HCT116 (cell line): ENCODE measurements around the gene FMN1. TPM values are rescaled to one million over a fixed set of nuclear protein-coding genes. Genes with fewer than 3 reads are reported as not detected.

Experiments used
- ATAC-seq: fragments of 200-7000 bp; cut with Tn5 transposase; 2 replicates; pipeline ENCODE4 v1.9.1; 2020; ENCODE audit warnings: mild to moderate bottlenecking, moderate library complexity
- BruUV-seq: library from RNA; stranded (reverse); fragments of 400-500 nt; replicated peaks from 2 replicates; lab custom pipeline; 2021; lab: Mats Ljungman, UMichigan
- CTCF ChIA-PET: fragments of 300-600 bp; sonication (Branson Sonifier 250); formaldehyde crosslinking; loops from one replicate; lab custom pipeline; 2021; ENCODE audit warnings: antibody characterized with exemption; lab: Charles Lee
- POLR2A ChIA-PET: fragments of 300-600, 350-600 bp; sonication (Branson Sonifier 250); formaldehyde crosslinking; loops from one replicate; lab custom pipeline; 2021; ENCODE audit warnings: antibody characterized with exemption; lab: Charles Lee
- RAD21 ChIA-PET, 2 experiments: fragments of 300-600 bp; sonication (Branson Sonifier 250); formaldehyde crosslinking; loops; one replicate each; lab custom pipeline; 2023; ENCODE audit warnings: low total read pairs in 2 of 2; ENCODE audit not compliant: uncharacterized antibody in 2 of 2, unreplicated experiment in 2 of 2, low non-redundant PET in 1 of 2; lab: Charles Lee
- DNase-seq: peaks from one replicate; pipeline ENCODE4 v3.0.0-alpha.2; 2010; ENCODE audit warnings: low read depth, low spot score
- H2AFZ ChIP-seq: fragments of 200-600 bp; shearing (Covaris generic), sonication (generic); 2 replicates; pipeline ENCODE4 v1.6.1; 2017; ENCODE audit warnings: low read depth, mixed run types, mixed read lengths, antibody characterized with exemption, low read length; ENCODE audit not compliant: poor library complexity, severe bottlenecking
- H3K27ac ChIP-seq: 2 replicates; pipeline ENCODE4 v1.5.1; 2012; ENCODE audit warnings: low read depth, low read length
- H3K27me3 ChIP-seq: fragments of 200-600 bp; sonication (generic); 2 replicates; pipeline ENCODE4 v1.6.1; 2016; ENCODE audit warnings: mixed run types, low read length, mixed read lengths; ENCODE audit not compliant: insufficient read depth
- H3K36me3 ChIP-seq, 2 experiments: fragments of 200-500 bp in 1 of 2; fragments of 200-600 bp in 1 of 2; sonication (Bioruptor generic) in 1 of 2; sonication (generic) in 1 of 2; 2 replicates each; pipeline versions ENCODE4 v1.5.1 to v1.6.1; 2014 to 2016; ENCODE audit warnings: low read length in 2 of 2, inconsistent platforms in 1 of 2, mixed read lengths in 1 of 2, mixed run types in 1 of 2; ENCODE audit not compliant: insufficient read depth in 2 of 2, control insufficient read depth in 1 of 2
- H3K4me1 ChIP-seq, 2 experiments: fragments of 200-600 bp in 1 of 2; sonication (generic) in 1 of 2; 2 replicates each; pipeline versions ENCODE4 v1.5.1 to v1.6.1; 2012 to 2017; ENCODE audit warnings: low read length in 2 of 2, inconsistent platforms in 1 of 2, mild to moderate bottlenecking in 1 of 2, mixed read lengths in 1 of 2, mixed run types in 1 of 2, moderate library complexity in 1 of 2; ENCODE audit not compliant: insufficient read depth in 2 of 2, control insufficient read depth in 1 of 2
- H3K4me2 ChIP-seq: fragments of 200-600 bp; sonication (generic); 2 replicates; pipeline ENCODE4 v1.6.1; 2017; ENCODE audit warnings: mixed run types, low read length, mixed read lengths
- H3K4me3 ChIP-seq, 2 experiments: fragments of 200-600 bp in 1 of 2; sonication (generic) in 1 of 2; replicated peaks in 1 of 2; 2 replicates each; pipeline ENCODE4 v1.5.1; 2011 to 2016; ENCODE audit warnings: low read length in 2 of 2, control low read depth in 1 of 2, low read depth in 1 of 2, mild to moderate bottlenecking in 1 of 2, mixed read lengths in 1 of 2, mixed run types in 1 of 2
- H3K79me2 ChIP-seq: fragments of 200-600 bp; sonication (generic); 2 replicates; pipeline ENCODE4 v1.6.1; 2017; ENCODE audit warnings: mild to moderate bottlenecking, mixed run types, low read length, moderate library complexity, mixed read lengths; ENCODE audit not compliant: insufficient read depth
- H3K9ac ChIP-seq: fragments of 200-600 bp; sonication (generic); 2 replicates; pipeline ENCODE4 v1.6.1; 2016; ENCODE audit warnings: low read length, mixed read lengths
- H3K9me2 ChIP-seq: fragments of 200-600 bp; sonication (generic), shearing (Covaris generic); 2 replicates; pipeline ENCODE4 v1.6.1; 2017; ENCODE audit warnings: mixed run types, mild to moderate bottlenecking, moderate library complexity; ENCODE audit not compliant: insufficient read depth
- H3K9me3 ChIP-seq, 2 experiments: fragments of 200-500 bp in 1 of 2; fragments of 200-600 bp in 1 of 2; sonication (Bioruptor generic) in 1 of 2; sonication (generic) in 1 of 2; 2 replicates each; pipeline ENCODE4 v1.6.1; 2014 to 2017; ENCODE audit warnings: low read length in 2 of 2, mixed read lengths in 2 of 2, inconsistent platforms in 1 of 2, low read depth in 1 of 2, mild to moderate bottlenecking in 1 of 2, mixed run types in 1 of 2, moderate library complexity in 1 of 2; ENCODE audit not compliant: control insufficient read depth in 1 of 2, insufficient read depth in 1 of 2
- H4K20me1 ChIP-seq: fragments of 200-600 bp; sonication (generic), shearing (Covaris generic); 2 replicates; pipeline ENCODE4 v1.6.1; 2017; ENCODE audit warnings: mixed run types, mild to moderate bottlenecking, moderate library complexity; ENCODE audit not compliant: insufficient read depth
- CBX3 ChIP-seq: IDR thresholded peaks from 2 replicates; pipeline ENCODE4 v1.6.1; 2012; ENCODE audit warnings: low read depth
- CEBPB ChIP-seq: IDR thresholded peaks from 2 replicates; pipeline ENCODE4 v1.6.1; 2012; ENCODE audit warnings: low read depth
- EGR1 ChIP-seq: IDR thresholded peaks from 2 replicates; pipeline ENCODE4 v1.6.1; 2012; ENCODE audit warnings: low read depth
- ELF1 ChIP-seq: IDR thresholded peaks from 2 replicates; pipeline ENCODE4 v1.6.1; 2012; ENCODE audit warnings: low read depth, borderline replicate concordance
- EZH2phosphoT487 ChIP-seq: fragments of 200-600 bp; IDR thresholded peaks from 2 replicates; pipeline ENCODE4 v1.6.1; 2018; ENCODE audit warnings: antibody characterized with exemption, borderline replicate concordance
- FOSL1 ChIP-seq: IDR thresholded peaks from 2 replicates; pipeline ENCODE4 v1.6.1; 2012; ENCODE audit warnings: low read depth
- JUND ChIP-seq: IDR thresholded peaks from 2 replicates; pipeline ENCODE4 v1.6.1; 2012
- POLR2A ChIP-seq: IDR thresholded peaks from 2 replicates; pipeline ENCODE4 v1.7.0; 2011; ENCODE audit warnings: borderline replicate concordance; ENCODE audit not compliant: insufficient read depth, insufficient read length; ENCODE audit errors: extremely low read depth
- POLR2AphosphoS5 ChIP-seq: IDR thresholded peaks from 2 replicates; pipeline ENCODE4 v1.6.1; 2011; ENCODE audit warnings: mild to moderate bottlenecking, low read depth, low read length, moderate library complexity
- SIN3A ChIP-seq: IDR thresholded peaks from 2 replicates; pipeline ENCODE4 v1.6.1; 2012; ENCODE audit warnings: low read depth
- SRF ChIP-seq: IDR thresholded peaks from 2 replicates; pipeline ENCODE4 v1.6.1; 2012; ENCODE audit warnings: low read depth
- ZBTB33 ChIP-seq: IDR thresholded peaks from 2 replicates; pipeline ENCODE4 v1.6.1; 2011; ENCODE audit warnings: mild to moderate bottlenecking, low read length, moderate library complexity; ENCODE audit not compliant: insufficient replicate concordance; ENCODE audit errors: extremely low read depth
- ZNF274 ChIP-seq: fragments of 200-500 bp; sonication (Bioruptor generic); IDR thresholded peaks from 2 replicates; pipeline ENCODE4 v1.6.1; 2014; ENCODE audit warnings: mild to moderate bottlenecking, low read depth, low read length, inconsistent platforms
- intact Hi-C: fragments of 100-400 bp; cut with micrococcal nuclease; formaldehyde crosslinking; loops from 2 replicates; pipeline ENCODE4 v1.10.0; 2022
- total RNA-seq: library from RNA; stranded (reverse); gene quantifications from one replicate; pipeline ENCODE4 v1.2.1, GENCODE V29; 2021; ENCODE audit not compliant: unreplicated experiment
- TF ChIP-seq, protein P1 (sequence below): IDR thresholded peaks from 2 replicates; pipeline ENCODE4 v1.6.1; 2012
- TF ChIP-seq, protein P2 (sequence below): IDR thresholded peaks from 2 replicates; pipeline ENCODE4 v1.6.1; 2012
- TF ChIP-seq, protein P3 (sequence below): IDR thresholded peaks from 2 replicates; pipeline ENCODE4 v1.6.1; 2012; ENCODE audit warnings: low read depth

The FMN1 gene
- total RNA-seq, 1 experiment from 2014 or later: 0.39 TPM

- Histone ChIP-seq H3K4me3 (no peak overlapping the region), H3K27me3 (no peaks in the 10 kb centered on the region)
- TF ChIP-seq, protein P1, sequence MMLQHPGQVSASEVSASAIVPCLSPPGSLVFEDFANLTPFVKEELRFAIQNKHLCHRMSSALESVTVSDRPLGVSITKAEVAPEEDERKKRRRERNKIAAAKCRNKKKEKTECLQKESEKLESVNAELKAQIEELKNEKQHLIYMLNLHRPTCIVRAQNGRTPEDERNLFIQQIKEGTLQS: no peak
- no peak for TF ChIP-seq ZBTB33
- TF ChIP-seq EGR1: no peak
- no peak for TF ChIP-seq SIN3A
- TF ChIP-seq CEBPB: no peak
- TF ChIP-seq, protein P2, sequence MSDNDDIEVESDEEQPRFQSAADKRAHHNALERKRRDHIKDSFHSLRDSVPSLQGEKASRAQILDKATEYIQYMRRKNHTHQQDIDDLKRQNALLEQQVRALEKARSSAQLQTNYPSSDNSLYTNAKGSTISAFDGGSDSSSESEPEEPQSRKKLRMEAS: no peak
- TF ChIP-seq, all 23 proteins: peak for 0
- H3K36me3 ChIP-seq: no peaks in the 10 kb centered on the region
- H3K27ac ChIP-seq: no peak overlapping the region
- DNase-seq (no peak), ATAC-seq (no peak)
- ChIA-PET RAD21 (no interaction called here), POLR2A (no interaction called here), CTCF (no interaction called here)
- no peaks in the 10 kb centered on the region for H3K9me2 ChIP-seq
- no peak overlapping the region for H3K4me2 ChIP-seq
- no peak overlapping the region for H3K9ac ChIP-seq
- H2AFZ ChIP-seq: no peak overlapping the region
- H4K20me1 ChIP-seq: no peaks in the 10 kb centered on the region
- no peaks in the 10 kb centered on the region for H3K79me2 ChIP-seq
- no peaks in the 10 kb centered on the region for H3K4me1 ChIP-seq
- H3K9me3 ChIP-seq: no peaks in the 10 kb centered on the region
- no TSS peak for BruUV-seq
- intact Hi-C loops: no loop called here
Measured at GRCh38 chr15:33055962-33056361, 138.6 kb downstream of the FMN1 start.

DNA sequence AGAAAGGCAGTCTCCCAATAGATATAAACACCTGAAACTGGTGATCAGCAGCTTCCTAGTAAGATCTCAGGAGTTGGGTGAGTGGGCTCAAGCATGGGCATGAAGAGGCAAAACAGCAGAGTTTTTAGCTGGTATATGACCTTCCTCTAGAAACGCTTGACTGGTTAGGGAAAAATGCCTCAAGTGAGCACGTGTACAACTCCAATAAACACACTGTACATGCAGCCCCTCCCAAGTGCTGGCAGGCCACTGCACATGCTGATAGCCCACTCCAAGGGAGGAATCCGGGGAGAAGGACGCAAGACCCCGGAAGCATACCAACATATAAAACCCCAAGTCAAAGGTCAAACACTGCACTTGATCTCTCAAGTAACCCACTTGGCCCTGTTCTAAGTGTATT, 143.0 kb downstream of the FMN1 start:
- H3K9me2 ChIP-seq: no peaks in the 10 kb centered on the region
- no peaks in the 10 kb centered on the region for H4K20me1 ChIP-seq
- H3K9ac ChIP-seq: no peak overlapping the region
- DNase-seq (no peak), ATAC-seq (no peak)
- ChIA-PET RAD21 (no interaction called here), POLR2A (no interaction called here), CTCF (no interaction called here)
- H3K4me2 ChIP-seq: no peak overlapping the region
- no peaks in the 10 kb centered on the region for H3K36me3 ChIP-seq
- BruUV-seq: no TSS peak
- H2AFZ ChIP-seq: no peak overlapping the region
- H3K27ac ChIP-seq: no peak overlapping the region
- intact Hi-C loops: no loop called here
- H3K27me3 ChIP-seq: no peaks in the 10 kb centered on the region
- no peaks in the 10 kb centered on the region for H3K4me1 ChIP-seq
- H3K79me2 ChIP-seq: no peaks in the 10 kb centered on the region
- no peak overlapping the region for H3K4me3 ChIP-seq
- H3K9me3 ChIP-seq: peaks cover 0 to 6% of the 10 kb centered on the region in 2 experiments; a peak in 2 of 4 replicates
- no peak for TF ChIP-seq POLR2A
- TF ChIP-seq ELF1: no peak
- no peak for TF ChIP-seq POLR2AphosphoS5
- TF ChIP-seq JUND: no peak
- TF ChIP-seq, protein P3, sequence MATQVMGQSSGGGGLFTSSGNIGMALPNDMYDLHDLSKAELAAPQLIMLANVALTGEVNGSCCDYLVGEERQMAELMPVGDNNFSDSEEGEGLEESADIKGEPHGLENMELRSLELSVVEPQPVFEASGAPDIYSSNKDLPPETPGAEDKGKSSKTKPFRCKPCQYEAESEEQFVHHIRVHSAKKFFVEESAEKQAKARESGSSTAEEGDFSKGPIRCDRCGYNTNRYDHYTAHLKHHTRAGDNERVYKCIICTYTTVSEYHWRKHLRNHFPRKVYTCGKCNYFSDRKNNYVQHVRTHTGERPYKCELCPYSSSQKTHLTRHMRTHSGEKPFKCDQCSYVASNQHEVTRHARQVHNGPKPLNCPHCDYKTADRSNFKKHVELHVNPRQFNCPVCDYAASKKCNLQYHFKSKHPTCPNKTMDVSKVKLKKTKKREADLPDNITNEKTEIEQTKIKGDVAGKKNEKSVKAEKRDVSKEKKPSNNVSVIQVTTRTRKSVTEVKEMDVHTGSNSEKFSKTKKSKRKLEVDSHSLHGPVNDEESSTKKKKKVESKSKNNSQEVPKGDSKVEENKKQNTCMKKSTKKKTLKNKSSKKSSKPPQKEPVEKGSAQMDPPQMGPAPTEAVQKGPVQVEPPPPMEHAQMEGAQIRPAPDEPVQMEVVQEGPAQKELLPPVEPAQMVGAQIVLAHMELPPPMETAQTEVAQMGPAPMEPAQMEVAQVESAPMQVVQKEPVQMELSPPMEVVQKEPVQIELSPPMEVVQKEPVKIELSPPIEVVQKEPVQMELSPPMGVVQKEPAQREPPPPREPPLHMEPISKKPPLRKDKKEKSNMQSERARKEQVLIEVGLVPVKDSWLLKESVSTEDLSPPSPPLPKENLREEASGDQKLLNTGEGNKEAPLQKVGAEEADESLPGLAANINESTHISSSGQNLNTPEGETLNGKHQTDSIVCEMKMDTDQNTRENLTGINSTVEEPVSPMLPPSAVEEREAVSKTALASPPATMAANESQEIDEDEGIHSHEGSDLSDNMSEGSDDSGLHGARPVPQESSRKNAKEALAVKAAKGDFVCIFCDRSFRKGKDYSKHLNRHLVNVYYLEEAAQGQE: no peak
- TF ChIP-seq EZH2phosphoT487: no peak
- TF ChIP-seq ZNF274: no peak
- TF ChIP-seq EGR1: no peak
- TF ChIP-seq FOSL1: no peak
- no peak for TF ChIP-seq SRF
- TF ChIP-seq, protein P2: no peak
- no peak for TF ChIP-seq CBX3
